Heart left ventricle (tissue), 16 donors: ENCODE data around the gene E4F1. TPM values are rescaled to one million over a fixed set of nuclear protein-coding genes. Genes with fewer than 3 reads are reported as not detected.
"Not testable (repeated sequence)": the region's sequence is repeated elsewhere in the genome, so short reads cannot be mapped to it uniquely, and the experiment has no call there.

Experiments
- ATAC-seq, 4 donors: fragments of 200-7000 bp; cut with Tn5 transposase; one replicate each; pipeline ENCODE4 v1.9.1; 2020 to 2022; ENCODE audit warnings: moderate library complexity in 4 of 4, mild to moderate bottlenecking in 3 of 4, moderate number of reproducible peaks in 1 of 4
- DNase-seq, 5 donors: peaks; one replicate each; pipeline ENCODE4 v3.0.0-alpha.2; 2020
- H3K27ac ChIP-seq, 12 donors: fragments of 200-600 bp; sonication (generic) in 4 of 12; one replicate each; pipeline versions ENCODE4 v1.5.0 to v1.8.0; 2016 to 2022; ENCODE audit warnings: mild to moderate bottlenecking in 2 of 12
- H3K27me3 ChIP-seq, 9 donors: fragments of 200-600 bp; sonication (generic) in 2 of 9; one replicate each; pipeline versions ENCODE4 v1.5.1 to v1.8.0; 2016 to 2022; ENCODE audit warnings: mild to moderate bottlenecking in 3 of 9
- H3K36me3 ChIP-seq, 9 donors: fragments of 200-600 bp; sonication (generic) in 2 of 9; one replicate each; pipeline versions ENCODE4 v1.5.0 to v1.8.0; 2018 to 2022; ENCODE audit warnings: mild to moderate bottlenecking in 2 of 9
- H3K4me1 ChIP-seq, 12 donors: fragments of 200-600 bp; sonication (generic) in 4 of 12; one replicate each; pipeline versions ENCODE4 v1.5.0 to v1.8.0; 2016 to 2022; ENCODE audit warnings: mild to moderate bottlenecking in 3 of 12
- H3K4me3 ChIP-seq, 12 donors: fragments of 200-600 bp; sonication (generic) in 4 of 12; one replicate each; pipeline versions ENCODE4 v1.5.0 to v1.8.0; 2017 to 2022; ENCODE audit warnings: mild to moderate bottlenecking in 9 of 12, moderate library complexity in 4 of 12
- H3K9me3 ChIP-seq, 12 donors: fragments of 200-600 bp; sonication (generic) in 4 of 12; one replicate each; pipeline versions ENCODE4 v1.5.0 to v1.8.0; 2016 to 2022; ENCODE audit warnings: mild to moderate bottlenecking in 1 of 12
- CTCF ChIP-seq, 12 donors: fragments of 200-600 bp; sonication (generic) in 4 of 12; IDR thresholded peaks; one replicate each; pipeline versions ENCODE4 v1.5.0 to v1.8.0; 2018 to 2022; ENCODE audit warnings: antibody characterized with exemption in 12 of 12, mild to moderate bottlenecking in 5 of 12
- POLR2A ChIP-seq, 2 donors: fragments of 450-650 bp; IDR thresholded peaks; one replicate each; pipeline ENCODE4 v1.6.1; 2017; ENCODE audit warnings: antibody characterized with exemption in 2 of 2, mild to moderate bottlenecking in 2 of 2, moderate library complexity in 2 of 2
- WGBS, 4 donors: extraction: QIAGEN DNeasy Blood & Tissue Kit in 2 of 4; methylation state at CpG; one replicate each; pipeline versions ENCODE4 v1.1.5 to v1.1.7; 2013 to 2018; 5-methylcytosine and 5-hydroxymethylcytosine counted together
- intact Hi-C, 10 donors: fragments of 100-400 bp; cut with DNase I; formaldehyde crosslinking; loops; one replicate each; pipeline versions ENCODE4 v1.11.1 to v1.14.2; 2022
- polyA plus RNA-seq, 2 donors: library from polyadenylated mRNA; stranded (reverse); fragments of 200-250 nt; gene quantifications; one replicate each; pipeline ENCODE4 v1.2.3, GENCODE V29; 2013
- total RNA-seq, 9 donors: library from RNA; depleted of rRNA in 2 of 9; stranded (reverse); fragments of >200 nt in 2 of 9; fragmentation: NEBNext Ultra II Directional in 3 of 9; extraction: Animal tissue kit (Norgen Biotek cat#: 25700) in 3 of 9; gene quantifications; one replicate each; pipeline versions ENCODE4 v1.1.0 to v1.2.4, GENCODE V29; 2016 to 2023
- donor health status: ischemic (EF 13 %, LVEDD 7.1; RV severe dilation, severe dysfunction).
- donor health status: healthy with polysubstance abuse.
- donor health status: DM: no; HTN: yes; CAD: no.
- donor health status: DM: no; HTN: no; CAD: no.
- donor health status: ischemic (EF 25% LVEDD 6.9; RV normal size, moderate dysfunction).
- donor health status: ischemic (EF 25% LVEDD 5.7; RV mildly dilated, moderate dysfunction).
- donor health status: healthy.
- donor health status: DM: yes; HTN: yes; CAD: no.
- donor health status: ischemic (EF 35%, LVEDD 5.7; RV mildly dilated, moderate dysfunction).
- donor health status: nonischemic (EF 11% LVEDD 7.7; RV severe dilation, severe dysfunction).
- donor health status: DM: yes; HTN: yes; CAD: no.
- donor health status: PGD.
- donor health status: ischemic (EF 29% LVEDD 5.4; RV normal size, mild dysfunction).
- donor health status: nonischemic (EF 23%, LVEDD 6.1; RV moderate dilation, normal function).

Gene E4F1
- total and polyA plus RNA-seq, 11 donors: 8.4 to 27.3 (median 12.7) TPM

DNA sequence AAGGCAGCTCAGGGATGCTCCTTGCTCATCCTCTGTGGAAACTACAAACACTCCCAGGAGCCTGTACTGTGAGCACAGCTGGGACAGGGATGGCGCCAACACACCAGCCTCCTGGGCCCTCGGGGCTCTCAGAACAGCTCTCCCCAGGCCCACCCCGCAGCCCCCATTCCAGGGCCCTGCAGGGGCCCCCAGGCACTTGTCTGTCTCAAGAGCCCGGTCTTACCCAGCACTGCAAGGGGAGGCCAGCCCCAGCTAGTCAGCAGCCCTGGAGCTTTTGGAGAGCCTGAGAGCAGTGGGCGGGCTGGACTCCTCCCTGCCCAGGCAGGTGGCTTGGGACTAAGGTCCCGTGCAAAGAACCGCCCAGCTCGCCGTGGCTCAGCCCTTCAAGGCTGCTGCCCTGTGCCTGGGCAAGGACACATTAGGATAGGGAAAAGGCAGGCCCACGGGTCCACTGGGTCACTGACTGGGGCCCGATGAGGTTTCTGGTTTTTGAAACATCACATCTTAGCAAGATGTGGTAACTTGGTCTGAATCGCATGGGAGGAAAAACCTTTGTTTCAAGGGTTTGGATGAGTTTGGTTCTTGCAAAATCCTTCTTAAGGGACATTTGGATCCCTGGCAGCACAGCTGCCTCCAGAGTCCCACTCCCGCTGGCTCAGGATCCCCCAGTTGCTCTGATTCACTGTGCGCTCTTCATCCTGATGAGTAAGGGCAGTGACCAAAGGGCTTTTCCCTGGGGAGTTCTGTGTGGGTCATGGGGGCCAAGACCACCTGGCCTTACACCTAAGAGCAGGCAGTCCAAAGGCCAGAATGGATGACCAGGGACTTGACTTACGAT, 15.7 kb downstream of the E4F1 start:
- no peak overlapping the region for H3K4me3 ChIP-seq
- peaks cover 0 to 31% (median 23%) of the 10 kb centered on the region in 12 donors for H3K4me1 ChIP-seq
- WGBS, 4 donors: 67 to 80% (median 76%) methylated on average over 11 to 15 of the region's 15 CpGs
- ATAC-seq (peak in 2 of 4 donors; percentile 1 to 5), DNase-seq (no peak)
- H3K27ac ChIP-seq: no peak overlapping the region
- intact Hi-C loops: no loop called here
- peaks cover 0 to 24% (median 6%) of the 10 kb centered on the region in 9 donors for H3K27me3 ChIP-seq
- H3K9me3 ChIP-seq: no peaks in the 10 kb centered on the region
- no peak for TF ChIP-seq POLR2A (IDR thresholded peaks at IDR 0.05)
- no peak for TF ChIP-seq CTCF (IDR thresholded peaks at IDR 0.05)
- peaks cover 3 to 64% (median 50%) of the 10 kb centered on the region in 9 donors for H3K36me3 ChIP-seq

GRCh38 chr16:2240331-2240730, 16.9 kb downstream of the E4F1 start:
- not testable (repeated sequence) for H3K27ac ChIP-seq, H3K9me3 ChIP-seq, ATAC-seq, H3K4me3 ChIP-seq
- Histone ChIP-seq H3K27me3 (peaks cover 0 to 24% (median 6%) of the 10 kb centered on the region in 9 donors), H3K4me1 (peaks cover 0 to 31% (median 23%) of the 10 kb centered on the region in 12 donors), H3K36me3 (peaks cover 3 to 64% (median 50%) of the 10 kb centered on the region in 9 donors)
- DNase-seq: peak in 1 of 5 donors; percentile 11
- intact Hi-C loops: loop anchor here in 1 of 10 donors (10.0 kb wide), 1 partner anchor 86 kb away; the partner anchor contains the start of gene TRAF7
- WGBS, 4 donors: 66 to 79% (median 73%) methylated on average over 9 of the region's 9 CpGs

GRCh38 chr16:2242598-2242997, 19.2 kb downstream of the E4F1 start:
- TF ChIP-seq CTCF (IDR thresholded peaks at IDR 0.05) (no peak), POLR2A (IDR thresholded peaks at IDR 0.05) (no peak)

GRCh38 chr16:2243031-2243528, 19.7 kb downstream of the E4F1 start:
- no peaks in the 10 kb centered on the region for H3K9me3 ChIP-seq
- peaks cover 5 to 73% (median 60%) of the 10 kb centered on the region in 9 donors for H3K36me3 ChIP-seq
- intact Hi-C loops: loop anchor here in 1 of 10 donors (10.0 kb wide), 1 partner anchor 88 kb away; the partner anchor contains the start of gene TRAF7
- TF ChIP-seq CTCF (IDR thresholded peaks at IDR 0.05): no peak
- TF ChIP-seq POLR2A (IDR thresholded peaks at IDR 0.05): no peak
- H3K4me1 ChIP-seq: peaks cover 0 to 7% (median under 1%) of the 10 kb centered on the region in 12 donors
- no peak overlapping the region for H3K27ac ChIP-seq
- H3K27me3 ChIP-seq: no peaks in the 10 kb centered on the region
- DNase-seq: peak in 1 of 5 donors; percentile 22
- 92 to 97% (median 94%) methylated on average over 5 to 19 of the region's 19 CpGs for WGBS, 4 donors
- no peak for ATAC-seq
- no peak overlapping the region for H3K4me3 ChIP-seq

More at GRCh38 chr16:2242598-2242997, 19.2 kb downstream of the E4F1 start:
- 61 to 81% (median 71%) methylated on average over 11 of the region's 11 CpGs for WGBS, 4 donors
- no peak for ATAC-seq
- H3K27me3 ChIP-seq: peaks cover 0 to 4% (median 0%) of the 10 kb centered on the region in 9 donors
- peaks cover 5 to 73% (median 60%) of the 10 kb centered on the region in 9 donors for H3K36me3 ChIP-seq
- peak in 1 of 5 donors; percentile 14 for DNase-seq
- intact Hi-C loops: loop anchor here in 1 of 10 donors (10.0 kb wide), 1 partner anchor 88 kb away; the partner anchor contains the start of gene TRAF7
- no peak overlapping the region for H3K27ac ChIP-seq
- H3K4me3 ChIP-seq: no peak overlapping the region
- H3K9me3 ChIP-seq: no peaks in the 10 kb centered on the region
- peaks cover 0 to 12% (median 6%) of the 10 kb centered on the region in 12 donors for H3K4me1 ChIP-seq
